DMS 273 (cell line): ENCODE measurements around the gene MAP1A.

Experiments used
- DNase-seq: peaks from one replicate; lab custom pipeline; 2025; ENCODE audit not compliant: unreplicated experiment; lab: John Stamatoyannopoulos, UW

The MAP1A gene

GRCh38 chr15:43517354-43518196 lies at the start of gene MAP1A:
MAP1A (plus strand) TSS chr15:43517608; CDS start chr15:43521474, 3,866 bp downstream.
- DNase-seq: peak; percentile 72

GRCh38 chr15:43469867-43470266 lies 47.5 kb upstream of the MAP1A start:
- no peak for DNase-seq

DNA sequence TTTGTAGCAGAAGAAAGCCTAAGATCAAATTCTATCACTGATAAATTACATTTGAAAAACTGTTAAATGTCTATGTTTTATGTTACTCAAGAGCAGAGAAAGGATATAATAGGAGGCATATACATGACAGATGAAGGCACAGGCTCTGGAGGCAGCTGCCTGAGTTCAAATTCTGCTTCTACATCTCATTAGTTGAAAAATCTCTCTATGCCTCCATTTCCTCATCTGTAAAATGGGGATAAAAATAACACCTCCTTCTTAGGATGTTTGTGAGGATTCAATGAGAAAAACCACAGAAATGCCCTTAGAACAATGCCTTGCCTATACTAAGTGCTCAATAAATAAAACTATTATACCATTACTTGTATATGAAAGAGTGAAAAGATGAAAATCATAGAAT lies 45.4 kb upstream of the MAP1A start:
- no peak for DNase-seq

- no peak for DNase-seq
These were observed 43.5 kb upstream of the MAP1A start for GRCh38 chr15:43473885-43474284.

DNA sequence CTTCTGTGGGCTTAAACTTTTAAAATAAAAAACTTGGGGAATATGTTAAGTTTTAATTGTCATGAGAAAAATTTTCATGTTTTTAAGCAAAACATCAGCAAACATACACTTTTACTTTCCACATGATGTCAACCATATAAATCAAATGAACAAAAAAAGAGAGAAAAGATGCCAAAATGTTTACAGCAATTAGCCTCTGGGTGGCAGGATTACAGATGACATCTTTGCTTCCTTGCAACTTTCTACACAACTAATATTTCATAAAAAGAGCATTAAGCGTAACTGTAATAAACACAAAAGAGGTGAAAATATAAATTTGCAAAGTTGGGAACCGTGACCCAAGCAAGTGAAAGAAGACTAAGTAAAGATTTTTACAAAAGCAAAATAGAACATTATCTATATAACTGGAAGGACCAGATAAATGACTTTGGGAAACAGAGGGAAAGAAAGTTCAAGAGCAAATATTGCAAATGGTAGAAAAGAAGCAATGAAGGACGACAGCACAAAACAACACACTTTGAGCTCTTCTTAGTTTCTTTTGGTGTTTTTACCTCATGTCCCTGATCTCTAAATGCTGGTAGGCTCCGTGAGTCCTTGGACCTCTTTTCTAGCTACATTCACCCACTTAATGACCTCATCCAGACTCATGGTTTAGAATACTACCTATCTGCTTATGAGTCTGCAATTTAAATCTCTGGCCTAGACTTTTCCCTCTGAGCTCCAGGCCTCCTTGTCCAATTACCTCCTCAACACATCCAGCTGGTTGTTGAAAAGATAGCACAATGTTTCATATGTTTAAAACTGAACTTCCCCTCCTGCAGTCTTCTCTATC lies 33.9 kb upstream of the MAP1A start:
- DNase-seq: peak; percentile 4

DNA sequence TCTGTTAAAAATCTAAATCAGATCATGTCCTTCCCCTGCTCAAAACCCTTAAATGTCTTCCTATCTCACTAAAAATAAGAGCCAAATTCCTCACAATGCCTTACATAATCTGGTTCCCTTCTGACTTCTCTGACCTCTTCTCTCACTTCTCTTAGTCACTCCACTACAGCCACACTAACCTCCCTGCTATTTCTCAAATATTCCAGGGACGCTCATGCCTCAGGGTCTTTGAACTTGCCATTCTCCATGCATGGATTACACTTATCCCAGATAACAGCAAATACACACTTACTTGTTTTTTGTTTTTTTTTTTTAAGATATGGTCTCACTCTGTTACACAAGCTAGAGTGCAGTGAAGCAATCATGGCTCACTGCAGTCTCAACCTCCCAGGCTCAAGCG lies 33.0 kb upstream of the MAP1A start:
- no peak for DNase-seq

DNA sequence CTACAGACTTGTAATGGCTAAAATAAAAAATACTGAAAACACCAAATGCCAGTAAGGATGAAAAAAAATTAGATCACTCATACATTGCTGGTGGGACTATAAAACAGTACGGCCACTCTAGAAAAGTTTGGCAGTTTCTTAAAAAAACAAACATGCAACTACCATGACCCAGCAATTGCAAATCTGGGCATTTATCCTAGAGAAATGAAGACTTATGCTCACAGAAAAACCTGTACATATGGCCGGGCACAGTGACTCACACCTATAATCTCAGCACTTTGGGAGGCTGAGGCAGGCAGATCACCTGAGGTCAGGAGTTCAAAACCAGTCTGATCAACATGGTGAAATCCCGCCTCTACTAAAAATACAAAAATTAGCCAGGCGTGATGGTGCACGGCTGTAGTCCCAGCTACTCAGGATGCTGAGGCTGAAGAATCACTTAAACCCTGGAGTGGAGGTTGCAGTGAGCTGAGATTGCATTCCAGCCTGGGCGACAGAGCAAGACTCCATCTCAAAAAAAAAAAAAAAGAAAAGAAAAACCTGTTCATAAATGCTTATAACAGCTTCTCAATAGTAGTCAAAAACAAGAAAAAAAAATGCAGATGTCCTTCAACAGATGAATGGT lies 30.0 kb upstream of the MAP1A start:
- DNase-seq: no peak

- no peak for DNase-seq
These were observed 28.6 kb upstream of the MAP1A start for GRCh38 chr15:43488790-43489189.

GRCh38 chr15:43489191-43489590 lies 28.2 kb upstream of the MAP1A start:
- DNase-seq: peak; percentile 7

GRCh38 chr15:43492266-43492665 lies 25.1 kb upstream of the MAP1A start:
- DNase-seq: peak; percentile 38

DNA sequence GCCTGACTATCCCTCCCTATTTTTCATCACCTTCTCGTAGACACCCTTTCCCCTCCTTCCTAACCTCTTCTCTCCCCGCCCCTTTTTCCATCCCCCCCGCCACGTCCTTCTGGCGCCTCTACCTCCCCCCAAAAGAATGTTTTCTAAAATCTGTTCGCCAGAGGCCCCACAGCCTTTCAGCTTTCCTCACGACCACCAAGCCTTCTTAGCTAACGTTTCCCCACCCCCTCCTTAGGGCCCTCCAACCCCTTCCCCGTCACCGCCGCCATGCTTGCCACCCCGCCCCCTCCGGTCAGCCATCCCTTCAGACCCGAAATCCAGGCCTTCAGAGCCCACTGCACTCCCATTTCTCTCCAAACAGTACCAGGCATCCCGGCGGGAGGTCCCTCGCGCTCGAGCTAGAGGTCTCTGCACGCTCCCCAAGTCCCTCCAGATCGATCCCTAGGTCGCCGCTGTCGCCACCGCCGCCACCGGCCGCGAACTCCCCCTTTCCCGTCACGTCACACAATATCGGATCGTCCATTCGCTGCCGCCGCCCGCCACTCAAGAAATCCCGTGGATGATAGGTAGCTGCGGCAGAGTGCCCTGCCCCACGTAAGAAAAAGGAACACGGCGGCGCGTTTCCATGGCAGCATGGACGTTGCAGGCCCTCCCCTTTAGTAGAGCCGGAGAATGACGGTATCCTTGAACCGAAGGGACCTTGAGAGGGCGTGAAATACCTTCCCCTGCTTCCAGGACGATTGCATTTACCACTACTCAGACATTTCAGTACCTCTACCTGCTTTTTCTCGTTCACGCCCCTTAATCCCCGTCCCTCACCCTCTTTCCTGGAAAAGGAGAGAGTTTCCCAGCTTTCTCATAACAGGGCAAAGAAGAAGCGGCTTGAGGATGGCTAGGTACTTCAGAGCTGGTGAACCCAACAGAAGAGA lies 24.5 kb upstream of the MAP1A start, which contains the start of gene TP53BP1:
TP53BP1 (minus strand) TSS at position 484 of the 929 bp plus-strand sequence; CDS start at position 371, 113 bp downstream.
- peak; percentile 96 for DNase-seq

DNA sequence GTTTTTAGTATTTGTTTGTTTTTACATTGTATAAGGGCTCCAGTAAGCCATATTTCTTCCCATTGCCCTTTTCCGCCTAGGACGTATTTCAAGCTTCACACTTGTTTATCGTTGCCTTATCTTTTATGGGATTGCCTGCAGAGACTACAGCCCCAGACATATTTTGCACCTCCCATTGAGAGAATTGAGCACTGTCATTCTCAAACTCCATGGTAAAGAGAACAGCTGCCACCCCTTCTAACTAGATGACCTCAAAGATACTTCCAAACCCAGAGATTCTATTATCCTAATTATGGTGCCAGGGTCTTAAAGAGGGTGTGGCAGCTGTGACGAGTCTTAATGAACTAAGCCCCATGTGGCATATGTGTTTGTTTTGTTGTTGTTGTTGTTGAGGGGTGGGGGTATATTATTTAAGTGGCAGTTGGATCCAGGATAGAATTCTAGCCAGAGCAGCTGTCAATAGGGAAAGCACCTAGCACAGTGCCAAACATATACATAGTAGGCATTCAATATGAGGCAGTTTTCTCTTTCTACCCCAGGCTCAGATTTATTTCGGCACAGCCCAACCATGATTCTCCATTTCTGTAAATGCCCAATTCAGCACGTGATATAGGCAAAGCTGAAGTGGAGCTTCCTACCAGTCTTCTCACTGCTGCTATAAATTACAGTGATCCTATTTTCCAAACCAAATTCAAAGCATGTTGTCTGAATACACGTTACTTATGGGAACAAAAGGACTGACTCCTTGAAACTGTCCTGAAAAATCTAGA lies 23.5 kb upstream of the MAP1A start:
- DNase-seq: peak; percentile 52

- no peak for DNase-seq
These were observed 18.4 kb upstream of the MAP1A start for GRCh38 chr15:43498990-43499389.

GRCh38 chr15:43499635-43500034 lies 17.8 kb upstream of the MAP1A start:
- DNase-seq: no peak

DNA sequence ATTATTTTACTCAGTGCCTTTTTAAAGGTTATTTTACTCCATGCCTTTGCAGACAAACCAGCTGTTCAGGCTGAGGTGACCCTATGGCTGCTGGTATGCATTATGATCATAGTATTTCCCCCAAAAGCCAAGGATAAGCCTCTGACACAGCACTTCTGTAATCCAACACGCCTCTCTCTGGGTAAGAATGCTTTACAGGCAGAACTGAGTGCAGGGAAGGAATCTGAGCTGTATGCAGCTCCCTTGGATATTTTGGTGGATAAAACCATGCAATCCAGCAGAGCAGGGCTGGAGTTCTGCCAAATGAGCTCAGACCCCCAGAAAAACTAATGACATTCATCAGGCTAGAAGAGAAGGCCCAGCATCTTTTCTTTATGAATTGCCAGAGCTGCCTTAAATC lies 11.7 kb upstream of the MAP1A start:
- no peak for DNase-seq

GRCh38 chr15:43508421-43508820 lies 9.0 kb upstream of the MAP1A start:
- no peak for DNase-seq

- peak; percentile 46 for DNase-seq
These were observed 8.3 kb upstream of the MAP1A start for GRCh38 chr15:43508991-43509659.

- peak; percentile 52 for DNase-seq
These were observed 7.7 kb upstream of the MAP1A start for GRCh38 chr15:43509660-43510199.
